Activated CD4-positive, CD25-positive, alpha-beta regulatory T cell treated with anti-CD3 and anti-CD28 coated beads, Interleukin-2, amount 50 U/mL, for 24 hours (primary cell): ENCODE measurements around the gene CROCC2.
"Not testable (repeated sequence)": the region's sequence is repeated elsewhere in the genome, so short reads cannot be mapped to it uniquely, and the experiment has no call there.

ENCODE experiments used
- ATAC-seq, 2 donors: fragments of 150-1000 bp; cut with Tn5 transposase; one replicate each; pipeline ENCODE4 v1.10.0; 2021; ENCODE audit warnings: mild to moderate bottlenecking in 1 of 2, moderate library complexity in 1 of 2

CROCC2 gene

GRCh38 chr2:240972201-240972600 is 66.1 kb downstream of the CROCC2 start:
- ATAC-seq = no peak

- ATAC-seq = no peak
Observed at GRCh38 chr2:240972636-240973521, 66.7 kb downstream of the CROCC2 start.

- no peak for ATAC-seq
Observed at GRCh38 chr2:240974771-240975572, 68.8 kb downstream of the CROCC2 start.

- ATAC-seq = not testable (repeated sequence)
Observed at GRCh38 chr2:240975903-240976302, 69.8 kb downstream of the CROCC2 start.

GRCh38 chr2:240981280-240981679 is 75.1 kb downstream of the CROCC2 start:
- ATAC-seq = no peak

- ATAC-seq = no peak
Observed at GRCh38 chr2:240981871-240982800, 76.0 kb downstream of the CROCC2 start.

- ATAC-seq = no peak
Observed at GRCh38 chr2:240982821-240983281, 76.7 kb downstream of the CROCC2 start.

GRCh38 chr2:240983361-240983995 is 77.3 kb downstream of the CROCC2 start:
- peak; percentile 43 to 76 for ATAC-seq

GRCh38 chr2:240983996-240984498 is 77.9 kb downstream of the CROCC2 start:
- ATAC-seq = no peak

- ATAC-seq = no peak
Observed at GRCh38 chr2:240985881-240986786, 80.0 kb downstream of the CROCC2 start.

GRCh38 chr2:240986787-240987411 is 80.8 kb downstream of the CROCC2 start:
- ATAC-seq = no peak

- no peak for ATAC-seq
Observed at GRCh38 chr2:240987588-240987987, 81.5 kb downstream of the CROCC2 start.

- no peak for ATAC-seq
Observed at GRCh38 chr2:240988146-240988545, 82.0 kb downstream of the CROCC2 start.

GRCh38 chr2:240988571-240989271 is 82.6 kb downstream of the CROCC2 start:
- no peak for ATAC-seq

- ATAC-seq = no peak
Observed at GRCh38 chr2:240989451-240990265, 83.5 kb downstream of the CROCC2 start.

GRCh38 chr2:240990266-240990529 is 84.1 kb downstream of the CROCC2 start:
- ATAC-seq = no peak

GRCh38 chr2:240990726-240991377 is 84.7 kb downstream of the CROCC2 start:
- ATAC-seq = no peak
